ENCODE measurements around the gene STARD3NL.

The STARD3NL gene

GRCh38 chr7:38185395-38186307, 7.6 kb downstream of the STARD3NL start:
- no peak for DNase-seq (ENCODE audit: low spot score)

- no peak for DNase-seq (ENCODE audit: low spot score)
These were observed 8.7 kb downstream of the STARD3NL start for GRCh38 chr7:38186593-38187314.

GRCh38 chr7:38187794-38188440, 9.9 kb downstream of the STARD3NL start:
- no peak for DNase-seq (ENCODE audit: low spot score)

GRCh38 chr7:38189231-38189938, 11.3 kb downstream of the STARD3NL start:
- no peak for DNase-seq (ENCODE audit: low spot score)

GRCh38 chr7:38190011-38190410, 12.0 kb downstream of the STARD3NL start:
- DNase-seq (ENCODE audit: low spot score) = no peak

GRCh38 chr7:38191791-38192190, 13.7 kb downstream of the STARD3NL start:
- no peak for DNase-seq (ENCODE audit: low spot score)

GRCh38 chr7:38192327-38192726, 14.3 kb downstream of the STARD3NL start:
- no peak for DNase-seq (ENCODE audit: low spot score)

- no peak for DNase-seq (ENCODE audit: low spot score)
These were observed 18.0 kb downstream of the STARD3NL start for GRCh38 chr7:38195804-38196595.

- no peak for DNase-seq (ENCODE audit: low spot score)
These were observed 20.3 kb downstream of the STARD3NL start for GRCh38 chr7:38198366-38198765.

GRCh38 chr7:38199154-38199553, 21.1 kb downstream of the STARD3NL start:
- no peak for DNase-seq (ENCODE audit: low spot score)

GRCh38 chr7:38199782-38200181, 21.7 kb downstream of the STARD3NL start:
- DNase-seq (ENCODE audit: low spot score) = no peak

- DNase-seq (ENCODE audit: low spot score) = no peak
These were observed 28.0 kb downstream of the STARD3NL start for GRCh38 chr7:38206071-38206470.

- DNase-seq (ENCODE audit: low spot score) = no peak
These were observed 29.8 kb downstream of the STARD3NL start for GRCh38 chr7:38207843-38208242.

- no peak for DNase-seq (ENCODE audit: low spot score)
These were observed 33.4 kb downstream of the STARD3NL start for GRCh38 chr7:38211486-38211885.

GRCh38 chr7:38211940-38212339, 33.9 kb downstream of the STARD3NL start:
- no peak for DNase-seq (ENCODE audit: low spot score)

GRCh38 chr7:38215115-38215514, 37.1 kb downstream of the STARD3NL start:
- DNase-seq (ENCODE audit: low spot score) = no peak

- DNase-seq (ENCODE audit: low spot score) = peak; percentile 82
These were observed 38.0 kb downstream of the STARD3NL start for GRCh38 chr7:38215735-38216670.

GRCh38 chr7:38217672-38218071, 39.6 kb downstream of the STARD3NL start:
- DNase-seq (ENCODE audit: low spot score) = no peak

- DNase-seq (ENCODE audit: low spot score) = no peak
These were observed 42.4 kb downstream of the STARD3NL start for GRCh38 chr7:38220452-38220851.

- DNase-seq (ENCODE audit: low spot score) = no peak
These were observed 44.5 kb downstream of the STARD3NL start for GRCh38 chr7:38222481-38223096.

All from left forelimb (tissue), 1 donor.